Esophagus squamous epithelium (tissue), 5 donors: ENCODE measurements around the gene MUC4. TPM values are rescaled to one million over a fixed set of nuclear protein-coding genes. Genes with fewer than 3 reads are reported as not detected.
"Not testable (repeated sequence)": the region's sequence is repeated elsewhere in the genome, so short reads cannot be mapped to it uniquely, and the experiment has no call there.

Experiments used
- DNase-seq: peaks from one replicate; lab custom pipeline; 2025; lab: John Stamatoyannopoulos, UW
- H3K27ac ChIP-seq, 4 donors: fragments of 200-600 bp; sonication (generic); one replicate each; pipeline ENCODE4 v1.5.1; 2016 to 2019; ENCODE audit warnings: mild to moderate bottlenecking in 1 of 4
- H3K27me3 ChIP-seq, 4 donors: fragments of 200-600 bp; sonication (generic); 1 replicate in 3 of 4; 2 replicates in 1 of 4; pipeline versions ENCODE4 v1.5.1 to v1.6.0; 2017 to 2021; ENCODE audit warnings: antibody characterized with exemption in 1 of 4
- H3K36me3 ChIP-seq, 3 donors: fragments of 200-600 bp; sonication (generic); one replicate each; pipeline ENCODE4 v1.5.1; 2016 to 2019
- H3K4me1 ChIP-seq, 3 donors: fragments of 200-600 bp; sonication (generic); one replicate each; pipeline ENCODE4 v1.5.1; 2017 to 2019
- H3K4me3 ChIP-seq, 4 donors: fragments of 200-600 bp; sonication (generic); 1 replicate in 3 of 4; 2 replicates in 1 of 4; pipeline ENCODE4 v1.5.1; 2016 to 2019; ENCODE audit warnings: mild to moderate bottlenecking in 2 of 4, moderate library complexity in 1 of 4
- H3K9me3 ChIP-seq, 3 donors: fragments of 200-600 bp; sonication (generic); one replicate each; pipeline ENCODE4 v1.5.1; 2016 to 2019
- CTCF ChIP-seq, 6 experiments: fragments of 450-650 bp in 4 of 6; fragments of 200-600 bp in 2 of 6; sonication (generic) in 2 of 6; IDR thresholded peaks; one replicate each; pipeline ENCODE4 v1.5.1; 2016 to 2019; ENCODE audit warnings: antibody characterized with exemption in 6 of 6, mild to moderate bottlenecking in 4 of 6, moderate library complexity in 4 of 6
- POLR2A ChIP-seq, 4 donors: fragments of 450-650 bp; IDR thresholded peaks; one replicate each; pipeline ENCODE4 v1.6.1; 2017; ENCODE audit warnings: antibody characterized with exemption in 4 of 4, mild to moderate bottlenecking in 4 of 4, moderate library complexity in 3 of 4
- WGBS, 2 donors: methylation state at CpG; one replicate each; pipeline ENCODE4 v1.1.5; 2018; 5-methylcytosine and 5-hydroxymethylcytosine counted together
- intact Hi-C: fragments of 100-400 bp; cut with DNase I; formaldehyde crosslinking; loops from one replicate; pipeline ENCODE4 v1.15.0; 2022
- total RNA-seq, 4 donors: library from RNA; depleted of rRNA; stranded (reverse); fragments of >200 nt; gene quantifications; one replicate each; pipeline ENCODE4 v1.1.0, GENCODE V29; 2016
- donor health status: DM: yes; HTN: yes; CAD: no.

The MUC4 gene
- total RNA-seq, 4 donors from 2014 or later = 11.1 to 51.6 (median 32.2) TPM

GRCh38 chr3:195746346-195746745 is 65.4 kb downstream of the MUC4 start:
- TF ChIP-seq POLR2A (IDR thresholded peaks at IDR 0.05) (no peak), CTCF (IDR thresholded peaks at IDR 0.05) (no peak)
- H3K27me3 ChIP-seq = peaks cover 0 to 28% (median 3%) of the 10 kb centered on the region in 4 donors
- H3K27ac ChIP-seq = no peak overlapping the region
- H3K4me1 ChIP-seq = peaks cover 0 to 7% (median 0%) of the 10 kb centered on the region in 3 donors
- no peaks in the 10 kb centered on the region for H3K36me3 ChIP-seq
- H3K4me3 ChIP-seq = no peak overlapping the region
- intact Hi-C loops = no loop called here
- no peaks in the 10 kb centered on the region for H3K9me3 ChIP-seq
- WGBS, 2 donors = 81 to 93% methylated on average over 4 to 8 of the region's 8 CpGs
- DNase-seq = no peak

- no peak for DNase-seq
- H3K36me3 ChIP-seq = no peaks in the 10 kb centered on the region
- H3K4me1 ChIP-seq = peaks cover 0 to 7% (median 0%) of the 10 kb centered on the region in 3 donors
- WGBS, 2 donors = 62 to 83% methylated on average over 4 of the region's 4 CpGs
- no peak for TF ChIP-seq CTCF (IDR thresholded peaks at IDR 0.05)
- TF ChIP-seq POLR2A (IDR thresholded peaks at IDR 0.05) = no peak
- peaks cover 0 to 28% (median 3%) of the 10 kb centered on the region in 4 donors for H3K27me3 ChIP-seq
- no peak overlapping the region for H3K4me3 ChIP-seq
- H3K9me3 ChIP-seq = no peaks in the 10 kb centered on the region
- intact Hi-C loops = no loop called here
- no peak overlapping the region for H3K27ac ChIP-seq
Observed at GRCh38 chr3:195744437-195744836, 67.3 kb downstream of the MUC4 start.

- intact Hi-C loops = no loop called here
- 81 to 90% methylated on average over 11 to 12 of the region's 13 CpGs for WGBS, 2 donors
- Histone ChIP-seq H3K27ac (no peak overlapping the region), H3K27me3 (peaks cover 0 to 8% (median 0%) of the 10 kb centered on the region in 4 donors), H3K4me3 (no peak overlapping the region), H3K36me3 (no peaks in the 10 kb centered on the region), H3K9me3 (no peaks in the 10 kb centered on the region), H3K4me1 (no peaks in the 10 kb centered on the region)
- no peak for TF ChIP-seq CTCF (IDR thresholded peaks at IDR 0.05)
- TF ChIP-seq POLR2A (IDR thresholded peaks at IDR 0.05) = no peak
- DNase-seq = no peak
Observed at GRCh38 chr3:195739561-195740111, 72.1 kb downstream of the MUC4 start.

- DNase-seq = no peak
- intact Hi-C loops = no loop called here
- peaks cover 0 to under 1% (median 0%) of the 10 kb centered on the region in 3 donors for H3K36me3 ChIP-seq
- no peak overlapping the region for H3K4me3 ChIP-seq
- 76 to 90% methylated on average over 13 to 14 of the region's 14 CpGs for WGBS, 2 donors
- no peaks in the 10 kb centered on the region for H3K9me3 ChIP-seq
- no peaks in the 10 kb centered on the region for H3K4me1 ChIP-seq
- no peak overlapping the region for H3K27ac ChIP-seq
- TF ChIP-seq CTCF (IDR thresholded peaks at IDR 0.05) = no peak
- peaks cover 0 to 8% (median 0%) of the 10 kb centered on the region in 4 donors for H3K27me3 ChIP-seq
Observed at GRCh38 chr3:195738274-195739044, 73.3 kb downstream of the MUC4 start.

- DNase-seq, H3K9me3 ChIP-seq, H3K4me1 ChIP-seq, H3K27ac ChIP-seq, intact Hi-C loops, H3K27me3 ChIP-seq, H3K4me3 ChIP-seq, H3K36me3 ChIP-seq: not testable (repeated sequence)
- WGBS, 2 donors = 74 to 78% methylated on average over 6 of the region's 6 CpGs
Observed at GRCh38 chr3:195737782-195738181, 73.9 kb downstream of the MUC4 start.
